CD4-positive, alpha-beta T cell treated with Interferon alpha-2 for 1 hour (primary cell): ENCODE results near the gene GJD3.

Source experiments
- DNase-seq, 2 donors: peaks; one replicate each; pipeline ENCODE4 v3.0.0-alpha.2; 2020 to 2022

GJD3 gene

DNA sequence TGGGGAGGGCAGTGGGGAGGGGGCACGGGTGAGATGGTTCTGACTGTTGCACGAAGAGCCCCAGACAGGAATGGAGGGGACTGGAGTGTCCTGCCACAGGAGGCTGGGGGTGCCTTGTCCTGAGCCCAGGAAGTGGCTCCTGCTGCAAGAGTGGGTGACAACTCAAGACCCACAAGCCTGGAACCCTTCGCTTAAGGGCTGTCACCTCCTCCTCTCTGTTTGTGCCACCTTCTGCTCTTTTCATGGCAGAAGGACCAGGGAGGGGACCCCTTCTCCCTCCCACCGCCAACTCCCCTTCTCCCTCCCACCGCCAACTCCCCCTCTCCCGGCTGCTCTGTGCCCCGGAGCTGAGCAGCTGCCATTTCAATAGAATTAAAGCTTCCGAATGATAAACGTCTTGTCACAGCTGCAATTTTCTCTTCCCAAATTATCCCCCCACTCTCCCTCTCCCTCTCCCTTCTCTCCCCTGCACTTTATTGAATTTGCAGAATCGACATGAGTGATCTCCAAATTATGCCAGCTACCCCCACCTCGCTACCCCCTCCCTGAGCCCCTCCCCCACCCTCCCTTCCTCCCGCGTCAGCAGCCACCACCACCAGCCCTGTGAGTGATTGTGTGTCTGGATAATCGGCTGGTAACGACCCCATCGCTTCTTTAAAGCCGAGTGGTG is 13.7 kb downstream of the GJD3 start:
- DNase-seq = no peak

DNA sequence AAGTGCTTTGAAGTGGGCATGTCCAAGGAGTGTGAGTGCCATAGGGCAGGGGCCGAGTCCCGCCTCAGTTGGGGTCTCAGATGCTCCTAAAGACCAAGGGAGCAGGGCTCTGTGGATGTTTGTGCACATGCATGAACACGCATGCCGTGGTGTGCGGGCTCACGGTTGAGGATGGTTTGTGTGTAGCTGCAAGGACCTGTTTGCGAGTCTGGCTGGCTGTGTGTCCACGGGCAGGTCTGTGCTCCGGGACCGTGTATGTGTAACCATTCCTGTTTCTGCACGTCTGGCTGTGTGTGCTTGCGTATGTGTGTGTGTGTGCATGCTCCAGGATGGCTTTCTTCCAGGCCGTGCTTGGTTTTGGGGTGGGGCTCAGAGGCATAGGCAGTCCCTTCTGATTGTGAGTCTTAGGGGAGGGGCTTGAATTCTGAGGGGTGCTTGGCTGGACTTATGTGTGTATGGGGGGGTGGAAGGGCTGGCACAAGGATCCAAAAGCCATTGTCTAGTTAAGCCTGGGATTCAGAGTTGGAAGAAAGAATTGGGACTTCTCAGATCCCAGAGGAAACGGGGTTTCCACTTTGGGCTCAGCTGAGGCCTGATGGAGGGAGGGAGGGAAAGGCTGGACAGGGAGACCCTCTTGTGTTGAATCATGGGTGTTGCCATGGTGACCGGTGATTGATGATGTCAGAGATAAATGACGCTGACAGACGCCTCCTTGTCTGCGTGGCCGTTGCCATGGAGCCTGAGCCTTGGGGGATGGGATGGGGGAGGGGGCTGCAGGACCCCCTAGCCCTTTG is 14.4 kb downstream of the GJD3 start:
- no peak for DNase-seq

DNA sequence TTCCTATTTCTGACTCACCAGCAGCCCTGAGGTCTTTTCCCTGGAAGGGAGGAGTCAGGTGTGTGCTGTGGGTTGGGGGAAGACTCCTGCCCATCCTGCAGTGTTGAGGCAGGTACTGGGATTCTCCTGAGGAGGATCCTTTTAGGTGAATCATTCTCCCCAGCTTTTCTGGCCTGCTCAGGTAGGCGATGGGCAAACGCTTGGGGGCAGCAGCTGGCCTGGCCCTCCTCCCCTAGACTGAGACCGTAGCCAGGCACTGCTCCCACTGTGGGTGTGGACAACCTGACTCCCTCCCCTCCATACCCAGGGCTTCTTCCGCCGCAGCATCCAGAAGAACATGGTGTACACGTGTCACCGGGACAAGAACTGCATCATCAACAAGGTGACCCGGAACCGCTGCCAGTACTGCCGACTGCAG is 15.1 kb downstream of the GJD3 start:
- DNase-seq = no peak

DNA sequence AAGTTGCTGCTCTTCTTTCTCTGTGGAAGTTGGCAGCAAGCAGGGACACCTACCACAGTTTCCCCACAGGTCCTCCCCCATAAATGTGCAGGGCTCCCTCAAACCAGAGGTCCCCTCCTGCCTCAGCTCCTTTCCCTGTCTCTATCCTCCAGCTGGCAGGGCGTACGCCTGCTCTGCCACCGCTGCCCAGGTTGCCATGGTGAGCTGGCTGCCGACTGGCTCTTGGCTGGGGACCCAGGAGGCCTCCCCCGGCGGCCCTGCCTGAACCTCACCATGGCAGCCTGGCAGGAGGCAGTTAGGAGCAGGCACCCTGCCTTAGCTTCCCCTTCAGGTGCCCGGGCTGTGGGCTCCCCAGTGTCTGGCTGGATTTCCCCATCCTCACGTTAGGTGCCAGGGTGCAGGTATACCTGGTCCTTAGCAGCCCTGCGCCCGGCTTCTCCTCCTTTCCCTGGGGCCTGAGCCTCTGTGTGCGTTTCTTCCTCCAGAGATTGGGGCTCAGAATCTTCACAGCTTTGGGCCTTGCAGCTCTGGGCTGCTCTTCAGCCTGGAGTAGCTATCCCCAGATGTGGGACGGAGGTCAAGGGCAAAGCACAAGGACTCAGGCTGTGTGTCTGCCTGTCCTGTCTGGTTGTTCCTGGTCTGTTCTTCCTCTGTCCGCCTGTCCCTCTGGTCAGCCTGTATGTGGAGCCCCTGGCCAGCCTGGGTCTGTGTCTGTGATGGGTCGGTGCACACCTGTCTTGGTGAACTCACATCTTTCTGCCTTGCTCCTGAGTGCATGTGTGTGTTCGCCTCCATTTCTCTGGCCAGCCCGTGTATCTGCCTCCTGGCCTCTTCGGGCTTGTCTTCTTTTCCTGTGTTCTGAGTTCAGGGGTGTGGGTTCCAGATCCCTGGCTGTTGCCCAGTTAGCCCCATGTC is 15.7 kb downstream of the GJD3 start:
- DNase-seq = no peak

DNA sequence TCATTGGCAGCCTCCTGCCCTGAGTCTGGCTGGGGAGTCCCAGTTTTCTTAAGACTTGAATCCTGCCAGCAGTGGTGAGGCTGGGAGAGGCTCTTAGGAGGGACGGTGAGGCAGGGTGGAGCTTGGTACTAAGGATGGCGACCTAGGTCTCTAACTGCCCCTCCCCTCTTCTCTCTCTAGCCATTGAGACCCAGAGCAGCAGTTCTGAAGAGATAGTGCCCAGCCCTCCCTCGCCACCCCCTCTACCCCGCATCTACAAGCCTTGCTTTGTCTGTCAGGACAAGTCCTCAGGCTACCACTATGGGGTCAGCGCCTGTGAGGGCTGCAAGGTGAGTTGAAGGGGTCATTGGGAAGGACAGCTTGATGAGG is 16.4 kb downstream of the GJD3 start:
- no peak for DNase-seq

DNA sequence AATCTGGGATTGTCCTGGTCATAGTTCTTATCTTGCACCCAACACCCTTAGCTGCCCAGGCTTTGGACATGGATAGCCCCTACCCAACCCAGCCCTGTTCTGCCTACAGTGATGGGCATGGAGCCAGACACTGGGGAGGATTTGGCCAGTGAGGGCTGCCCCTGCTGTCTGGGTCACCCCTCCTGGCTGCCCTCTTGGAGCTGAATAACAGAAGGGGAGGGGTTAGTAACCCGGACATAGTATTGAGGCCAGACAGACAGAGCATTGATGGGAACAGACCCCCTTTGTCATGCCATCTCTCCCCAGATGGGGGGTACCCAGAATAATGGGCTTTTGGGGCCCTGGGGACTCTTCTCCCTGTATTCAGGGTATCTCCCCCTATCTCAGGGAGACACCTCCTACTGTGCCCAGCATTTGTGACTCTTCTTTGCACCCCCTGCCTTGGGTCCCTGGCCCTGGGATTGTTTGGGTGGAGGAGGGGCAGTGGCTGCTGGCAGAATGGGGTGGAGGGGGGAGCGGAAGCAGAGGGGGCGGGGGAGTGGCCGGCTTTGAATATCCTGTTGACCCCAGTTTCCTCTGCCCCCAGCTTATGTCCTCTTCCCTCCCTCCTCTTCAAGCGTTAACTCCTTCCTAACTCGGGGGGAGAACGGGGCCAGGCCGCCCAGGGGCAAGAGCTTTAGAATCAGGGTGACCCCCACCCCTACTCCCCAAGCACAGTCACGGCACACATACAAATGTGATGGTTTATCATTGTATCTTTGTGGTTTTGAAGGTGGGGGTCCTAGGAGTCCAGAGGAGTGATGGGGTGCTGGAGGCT is 17.0 kb downstream of the GJD3 start:
- no peak for DNase-seq

DNA sequence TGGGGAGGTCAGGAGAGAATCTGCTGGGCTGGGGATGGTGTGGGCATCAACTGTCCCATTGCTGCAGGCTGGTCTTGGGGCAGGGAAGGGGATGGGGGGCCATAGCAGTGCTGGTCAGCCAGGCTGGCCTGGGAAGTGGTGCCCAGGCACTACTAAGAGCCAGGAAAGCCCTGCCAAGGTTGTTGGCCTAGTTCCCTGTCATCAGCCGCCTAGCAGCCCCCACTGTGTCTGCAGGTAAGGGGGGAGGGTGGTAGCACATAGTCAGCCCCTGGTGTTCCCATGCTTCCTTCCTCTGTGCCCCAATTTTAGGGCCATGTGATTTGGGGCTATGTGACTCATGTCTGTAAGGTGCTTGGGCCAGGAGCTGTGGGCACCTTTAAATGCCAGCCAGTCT is 17.8 kb downstream of the GJD3 start:
- DNase-seq = no peak

DNA sequence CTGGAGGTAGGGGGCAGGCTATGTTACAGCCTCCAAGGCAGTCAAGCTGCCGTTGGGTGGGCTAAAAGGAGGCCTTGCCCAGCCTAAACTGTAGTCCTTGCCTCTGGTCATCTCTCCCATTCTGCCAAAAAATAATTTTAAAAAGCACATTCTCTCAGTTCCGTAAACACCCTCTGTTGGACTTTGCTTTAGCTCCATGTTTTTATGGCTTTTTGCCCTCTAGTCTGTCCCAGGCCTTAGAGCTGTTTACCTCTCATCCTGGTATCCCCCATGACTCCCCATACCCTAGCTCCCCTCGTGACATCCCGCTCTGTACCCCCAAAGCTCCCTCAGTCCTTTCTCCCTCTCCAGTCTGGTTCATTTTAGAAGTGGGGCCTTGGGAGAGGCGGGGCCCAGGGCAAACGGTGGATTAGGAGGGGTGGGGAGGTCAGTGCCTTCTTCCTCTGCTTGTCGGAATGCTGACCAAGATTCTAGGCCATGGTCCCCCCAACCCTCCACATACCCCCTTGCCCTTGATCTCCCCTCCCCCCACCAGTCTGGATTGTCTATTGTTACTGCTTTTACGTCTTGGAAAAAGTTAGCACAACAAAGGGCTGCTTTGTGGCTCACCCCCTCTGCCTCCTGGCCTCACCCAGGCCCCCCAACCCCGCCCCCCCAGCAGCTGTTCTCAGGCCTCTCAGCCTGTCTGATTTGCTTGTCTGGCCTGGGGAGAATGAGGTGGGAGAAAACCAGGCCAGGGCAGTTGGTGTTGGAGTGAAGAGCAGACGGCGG is 18.4 kb downstream of the GJD3 start:
- DNase-seq = no peak

DNA sequence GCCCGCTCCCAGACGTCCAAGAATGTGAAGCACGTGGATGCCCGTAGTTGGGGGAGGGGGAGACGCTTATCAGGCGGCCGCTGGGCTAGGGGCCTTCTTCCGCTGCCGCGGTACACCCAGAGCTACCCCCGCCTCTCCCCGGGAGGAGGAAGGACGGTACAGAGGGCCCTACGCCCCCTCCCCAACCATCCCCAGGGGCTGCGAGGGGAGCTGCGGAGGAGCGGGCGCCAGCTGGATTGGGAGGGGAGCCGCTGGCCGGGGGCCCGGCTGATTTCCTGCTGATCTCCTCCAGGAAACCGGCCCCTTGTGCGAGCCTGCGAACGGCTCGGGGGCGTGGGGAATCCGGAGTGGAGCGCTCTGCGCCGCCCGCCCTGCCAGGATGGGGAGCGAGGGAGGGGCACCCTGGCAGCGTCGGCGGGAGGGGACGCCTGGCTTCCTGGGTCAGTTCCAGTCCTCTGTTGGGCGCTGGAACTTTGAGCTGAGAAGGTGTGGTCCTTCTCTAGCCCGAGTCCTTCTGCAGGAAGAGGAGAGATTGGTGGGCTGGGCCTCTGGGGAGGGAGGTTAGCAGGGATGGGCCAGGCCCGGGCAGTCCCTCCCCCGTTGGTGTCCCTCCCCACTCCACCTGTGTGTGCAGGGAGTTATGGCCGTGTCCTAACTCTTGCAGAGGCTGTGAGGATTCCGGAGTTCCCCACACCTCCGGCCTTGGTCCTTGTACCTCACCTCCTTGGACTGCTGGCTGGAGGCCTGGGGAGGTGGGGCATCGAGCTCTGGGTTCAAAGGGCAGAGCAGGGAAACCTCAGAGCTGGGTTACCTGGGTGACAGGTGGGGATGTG is 19.2 kb downstream of the GJD3 start:
- DNase-seq = peak in 1 of 2 donors; percentile 56

DNA sequence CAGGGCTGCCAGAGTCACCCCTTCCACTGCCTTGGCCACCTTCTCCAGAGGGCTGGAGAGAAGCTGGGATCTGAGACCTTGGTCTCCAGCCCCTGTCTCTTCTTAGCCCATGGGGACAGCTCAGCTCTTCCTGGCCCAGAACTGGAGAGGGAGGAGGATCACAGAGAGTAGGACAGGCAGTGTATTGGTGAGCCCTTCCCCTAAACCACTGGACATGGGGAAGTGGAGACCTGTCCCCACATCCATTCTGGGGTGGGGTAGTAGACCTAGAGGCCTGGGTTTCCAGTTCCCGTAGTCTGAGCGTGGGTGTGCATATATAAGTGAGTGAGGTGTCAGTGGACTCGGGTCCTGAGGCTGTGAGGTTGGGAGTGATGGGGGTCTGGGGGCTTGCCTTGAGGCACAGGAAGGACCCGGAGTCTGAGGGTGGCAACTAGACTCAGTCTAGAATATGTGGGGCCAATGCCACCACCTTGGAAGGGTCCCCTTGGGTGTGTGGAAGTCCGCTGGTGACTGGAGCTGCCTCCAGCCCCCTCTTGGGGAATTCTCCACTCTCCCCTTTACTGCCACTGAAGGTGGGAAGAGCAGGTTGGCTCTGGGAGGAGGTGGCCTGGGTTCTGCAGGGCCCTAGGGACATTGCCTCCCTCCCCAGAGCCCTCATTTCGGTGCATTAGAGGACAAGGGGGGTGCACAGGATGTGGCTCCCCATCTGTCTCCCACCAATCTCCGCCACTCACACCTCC is 19.9 kb downstream of the GJD3 start:
- DNase-seq = no peak

DNA sequence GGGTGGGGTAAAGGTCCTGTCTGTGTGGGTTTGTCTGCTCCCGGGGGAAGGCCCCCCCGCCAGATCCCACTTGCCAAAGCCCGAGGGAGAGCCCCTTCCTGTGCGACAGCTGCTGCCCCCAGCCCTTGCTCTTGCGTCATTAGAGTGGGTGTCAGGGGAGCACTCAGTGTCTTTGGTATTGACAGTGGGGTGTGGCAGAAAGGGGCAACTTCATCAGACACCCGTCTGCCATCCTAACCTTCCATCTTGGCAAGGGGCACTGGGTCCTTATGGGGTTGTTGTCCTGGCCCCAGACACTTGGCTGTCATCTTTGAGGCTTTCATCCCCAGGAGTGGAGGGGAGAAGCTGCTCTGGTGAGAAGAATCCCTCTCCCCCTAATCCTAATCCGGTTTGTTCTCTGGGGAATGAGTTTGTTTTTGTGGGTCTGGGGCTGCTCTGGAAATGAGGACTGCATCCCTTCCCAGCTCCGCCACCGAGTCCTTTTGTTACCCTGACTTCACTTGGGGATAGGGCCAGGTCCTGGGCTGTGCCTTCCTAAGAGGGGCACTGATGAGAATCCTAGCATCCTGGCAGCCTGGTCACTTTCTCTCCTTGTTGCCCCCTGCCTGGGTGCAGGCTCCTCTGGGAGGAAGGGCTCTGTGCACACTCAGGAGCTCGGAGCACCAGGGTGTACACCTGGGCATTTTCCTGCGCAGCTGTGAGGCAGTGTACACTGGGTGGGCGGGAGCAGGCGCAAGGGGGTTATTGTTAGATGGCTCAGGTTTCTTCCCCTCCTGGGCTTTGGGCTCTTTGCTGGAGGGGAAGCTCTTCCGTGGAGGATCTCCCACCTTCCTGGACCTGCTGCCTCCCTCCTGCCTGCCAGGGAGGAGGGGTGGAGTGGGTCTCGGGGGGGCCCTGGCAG is 21.1 kb downstream of the GJD3 start:
- DNase-seq = peak in 1 of 2 donors; percentile 61

DNA sequence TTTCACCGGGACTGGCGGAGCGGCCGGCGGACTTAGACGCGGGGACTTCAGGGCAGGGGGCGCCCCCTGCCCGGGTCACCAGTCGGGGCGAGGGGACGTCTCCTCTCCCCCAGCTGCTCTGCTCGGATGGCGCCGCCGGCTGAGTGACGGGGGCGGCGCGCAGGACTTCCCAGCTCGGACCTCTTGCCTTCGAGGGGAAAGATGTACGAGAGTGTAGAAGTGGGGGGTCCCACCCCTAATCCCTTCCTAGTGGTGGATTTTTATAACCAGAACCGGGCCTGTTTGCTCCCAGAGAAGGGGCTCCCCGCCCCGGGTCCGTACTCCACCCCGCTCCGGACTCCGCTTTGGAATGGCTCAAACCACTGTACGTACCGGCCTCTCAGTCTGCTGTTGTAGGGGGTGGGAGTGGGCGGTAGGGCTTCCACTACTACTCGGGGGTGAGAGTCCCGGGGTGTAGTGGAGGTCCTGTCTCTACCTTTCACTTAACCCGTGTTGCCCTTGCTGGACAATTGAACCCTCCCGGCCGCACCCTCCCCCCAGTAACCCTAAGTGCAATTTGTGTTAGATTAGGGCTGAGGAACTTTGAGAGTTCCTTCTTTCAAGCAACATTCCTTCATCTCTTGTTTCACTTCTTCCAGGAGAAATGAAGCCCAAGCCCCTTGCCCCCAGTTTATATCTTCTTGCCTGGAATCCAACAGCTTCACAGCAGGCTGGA is 21.9 kb downstream of the GJD3 start:
- no peak for DNase-seq

DNA sequence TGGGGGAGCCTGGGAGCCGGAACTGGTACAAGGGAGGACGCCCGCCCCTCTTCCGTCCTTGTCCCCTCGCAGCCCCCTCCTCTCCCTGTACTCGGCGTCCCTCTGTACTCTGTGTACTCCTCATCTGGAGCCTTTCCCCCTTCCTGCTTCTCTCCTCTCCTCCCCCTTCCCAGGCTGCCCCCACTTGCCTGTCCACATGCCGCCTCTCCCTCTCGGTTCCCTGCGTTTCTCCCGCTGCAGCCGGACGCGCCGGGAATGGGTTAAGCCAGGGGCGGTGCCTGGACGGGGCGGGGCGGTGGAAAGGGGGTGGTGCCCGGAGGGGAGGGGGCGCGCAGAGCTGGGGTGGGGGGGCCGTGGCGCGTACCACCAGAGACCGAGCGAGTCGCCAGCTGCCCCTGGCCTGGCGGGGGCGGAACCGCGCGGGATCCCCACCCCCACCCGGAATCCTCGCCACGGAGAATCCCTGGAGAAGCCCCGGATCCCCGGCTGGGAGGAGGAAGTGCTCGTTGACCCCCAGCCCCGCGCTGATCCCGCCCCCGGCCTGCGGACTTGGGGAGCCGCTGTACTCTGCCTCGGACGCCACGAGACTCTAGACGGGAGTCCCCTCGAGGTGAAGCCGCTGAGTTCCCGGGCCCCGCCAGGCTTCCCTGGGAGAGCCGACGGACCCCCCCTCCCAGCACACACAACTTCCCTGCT is 22.6 kb downstream of the GJD3 start:
- peak; percentile 46 to 52 for DNase-seq

DNA sequence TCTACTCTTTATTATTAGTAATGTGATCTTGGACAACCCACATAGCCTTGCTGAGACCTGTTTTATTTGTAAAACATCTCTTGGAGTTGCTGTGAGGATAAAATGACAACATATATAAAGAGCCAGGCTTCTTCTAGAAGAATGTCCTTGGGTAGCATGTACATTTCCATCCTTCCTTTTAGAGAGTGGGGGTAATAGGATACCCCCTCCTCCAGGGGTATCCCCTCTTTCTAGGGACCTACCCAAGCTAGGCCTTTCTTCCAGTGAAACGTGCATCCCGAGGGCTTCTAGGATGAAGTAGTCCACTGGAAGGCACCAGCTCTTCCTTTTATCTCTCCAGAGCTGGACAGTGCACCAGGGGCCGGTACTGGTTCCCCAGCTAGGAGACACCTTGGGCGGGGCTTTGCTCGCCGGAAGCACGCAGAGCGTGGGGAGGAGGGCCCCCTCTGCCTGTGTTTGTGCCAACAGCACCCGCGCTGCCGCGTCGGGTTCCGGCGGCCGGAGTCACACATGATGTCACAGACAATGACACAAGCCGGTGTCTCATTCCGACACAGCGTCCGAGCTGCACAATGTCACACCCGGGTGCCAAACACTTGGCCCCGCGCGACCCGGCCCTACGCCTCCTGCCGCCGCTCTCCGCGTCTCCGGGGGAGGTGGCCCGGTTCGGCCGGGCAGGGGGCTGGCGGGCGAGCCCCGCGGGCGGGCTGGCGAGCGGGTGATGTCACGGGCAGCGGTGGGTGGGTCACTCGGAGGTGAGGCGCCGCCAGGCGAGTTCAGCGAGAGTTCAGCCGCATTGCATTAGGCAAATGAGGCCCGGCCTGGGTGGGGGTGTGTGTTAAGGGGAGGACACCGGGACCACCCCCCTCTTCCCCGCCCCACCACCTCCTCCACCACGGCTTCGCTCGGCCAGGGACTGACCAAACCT is 23.4 kb downstream of the GJD3 start:
- DNase-seq = peak; percentile 93 to 95

DNA sequence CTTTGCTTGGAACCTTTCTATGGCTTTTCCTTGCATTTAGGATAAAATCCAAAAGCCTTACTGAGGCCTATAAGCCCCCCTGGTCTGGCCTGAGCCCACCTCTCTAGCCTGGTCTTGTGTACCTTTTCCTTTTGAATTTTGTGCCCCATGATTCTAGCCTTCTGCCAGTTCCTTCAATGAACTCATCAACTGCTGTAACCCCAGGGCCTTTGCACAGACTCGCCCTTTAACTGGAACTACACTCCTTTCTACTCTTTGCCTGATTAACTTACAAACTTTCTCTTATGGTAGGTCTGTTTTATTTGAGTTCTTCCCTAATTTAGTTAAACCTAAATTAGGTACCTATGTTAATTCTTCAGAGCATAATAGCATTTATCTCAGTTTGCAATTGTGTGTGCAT is 24.2 kb downstream of the GJD3 start:
- DNase-seq = no peak

DNA sequence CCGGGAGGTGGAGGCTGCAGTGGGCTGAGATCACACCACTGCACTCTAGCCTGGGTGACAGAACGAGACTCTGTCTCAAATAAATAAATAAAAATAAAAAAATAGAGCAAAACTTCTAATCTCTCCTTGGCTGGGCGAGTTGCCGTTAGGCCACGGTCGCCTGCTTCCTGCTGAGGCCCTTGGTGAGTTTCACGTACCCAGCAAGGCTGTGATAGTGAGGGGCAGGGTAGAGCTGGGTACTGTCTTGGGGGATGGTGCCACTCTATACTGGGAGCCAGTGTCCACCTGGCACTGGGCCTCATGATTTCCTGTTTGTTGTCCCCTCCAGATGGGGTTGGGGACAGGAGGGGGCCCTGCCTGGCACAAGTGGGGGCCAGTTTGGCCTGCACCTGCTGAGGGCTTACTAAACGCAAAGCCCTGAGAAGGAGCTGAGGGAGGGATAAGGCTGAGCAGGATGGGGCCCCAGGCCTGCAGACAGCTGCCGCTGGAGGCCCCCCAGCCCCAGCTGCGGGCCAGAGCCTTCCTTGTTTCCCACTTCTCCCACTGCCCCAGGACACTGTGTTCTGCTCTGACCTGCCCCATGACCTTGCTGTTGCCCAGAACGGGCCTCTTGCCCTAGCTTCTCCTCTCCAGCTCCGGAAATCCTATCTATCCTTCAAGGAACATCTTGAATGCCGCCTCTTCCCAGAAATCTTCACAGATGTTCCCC is 25.4 kb downstream of the GJD3 start:
- no peak for DNase-seq
